ENCODE measurements around the gene BEND6. TPM values are rescaled to one million over a fixed set of nuclear protein-coding genes. Genes with fewer than 3 reads are reported as not detected.

BEND6 gene
- polyA plus RNA-seq, 1 of the 3 experiments (the other 2 are of a cell fraction) = 6.9 TPM

DNA sequence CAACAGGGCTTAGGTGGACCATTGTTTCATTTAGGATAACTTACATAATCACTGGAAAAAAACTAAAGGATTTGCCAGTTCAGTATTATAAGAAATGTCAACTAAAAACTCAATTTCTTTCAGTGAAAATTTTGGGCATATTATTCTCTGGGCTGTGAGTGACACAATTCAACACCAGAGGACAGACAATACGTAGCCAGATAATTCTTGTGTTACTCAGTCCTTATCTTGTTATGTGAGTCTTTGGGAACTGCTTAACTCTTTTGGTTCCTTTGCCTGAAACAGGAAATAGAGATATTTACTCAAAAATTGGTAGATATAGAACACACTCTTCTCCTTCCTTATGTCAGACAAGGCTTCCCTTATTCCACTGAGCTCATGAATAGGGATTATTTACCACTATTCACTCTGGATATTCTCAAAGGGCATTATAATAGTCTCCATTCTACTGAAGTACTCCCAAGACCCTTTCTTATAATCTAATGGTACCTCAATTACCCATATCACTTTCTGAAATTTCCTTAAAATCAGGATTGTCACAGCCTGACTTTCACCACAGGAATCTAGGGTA lies 4.9 kb upstream of the BEND6 start:
- POLR2A ChIA-PET = no interaction called here
- CTCF ChIA-PET = interaction anchor here (1.0 to 1.8 kb wide), 4 partner anchors 12 to 71 kb away, joined by 3 to 8 read pairs (median 4); no protein-coding TSS in a partner anchor
- Histone ChIP-seq H3K9me3 (no peaks in the 10 kb centered on the region), H2AFZ (ENCODE audit: low read depth) (no peak overlapping the region), H3K27me3 (ENCODE audit: insufficient read depth) (no peaks in the 10 kb centered on the region), H3K4me2 (peak overlapping the region; percentile 1; the same call in 1 of the 2 replicates), H3K4me3 (ENCODE audit: low read depth in 2 of 2, low read length in 1 of 2) (no peak overlapping the region), H4K20me1 (ENCODE audit: insufficient read depth) (no peaks in the 10 kb centered on the region; the same call in 1 of the 2 replicates), H3K36me3 (replicated peaks in 1 of 2; ENCODE audit: control insufficient read depth in 1 of 2, insufficient read depth in 2 of 2, low read length in 1 of 2) (peaks cover 29 to 52% of the 10 kb centered on the region in 2 experiments), H3K79me2 (ENCODE audit: insufficient read depth) (peaks cover 41% of the 10 kb centered on the region), H3K4me1 (ENCODE audit: control insufficient read depth in 1 of 2, insufficient read depth in 2 of 2, low read depth in 1 of 2, low read length in 1 of 2) (peaks cover 7 to 37% of the 10 kb centered on the region in 2 experiments; a peak in 3 of 4 replicates), H3K9ac (no peak overlapping the region), H3K9me2 (no peaks in the 10 kb centered on the region), H3K27ac (ENCODE audit: low read depth in 2 of 2, low read length in 1 of 2) (peak overlapping the region in 1 of 2 experiments; percentile 22; a peak in 2 of 4 replicates), H3F3A (replicated peaks; ENCODE audit: insufficient read depth) (peaks cover 17% of the 10 kb centered on the region)
- 57% methylated on average over 1 of the region's 1 CpG for WGBS (ENCODE audit: low lambda C conversion rate)
- DNase-seq = no peak
- TF ChIP-seq ELF1 (IDR thresholded peaks at IDR 0.05) = no peak
- no peak for TF ChIP-seq GATA2 (CRISPR knock-in tag; IDR thresholded peaks at IDR 0.05)
- no peak for TF ChIP-seq MAX (IDR thresholded peaks at IDR 0.05; ENCODE audit: low read depth)

DNA sequence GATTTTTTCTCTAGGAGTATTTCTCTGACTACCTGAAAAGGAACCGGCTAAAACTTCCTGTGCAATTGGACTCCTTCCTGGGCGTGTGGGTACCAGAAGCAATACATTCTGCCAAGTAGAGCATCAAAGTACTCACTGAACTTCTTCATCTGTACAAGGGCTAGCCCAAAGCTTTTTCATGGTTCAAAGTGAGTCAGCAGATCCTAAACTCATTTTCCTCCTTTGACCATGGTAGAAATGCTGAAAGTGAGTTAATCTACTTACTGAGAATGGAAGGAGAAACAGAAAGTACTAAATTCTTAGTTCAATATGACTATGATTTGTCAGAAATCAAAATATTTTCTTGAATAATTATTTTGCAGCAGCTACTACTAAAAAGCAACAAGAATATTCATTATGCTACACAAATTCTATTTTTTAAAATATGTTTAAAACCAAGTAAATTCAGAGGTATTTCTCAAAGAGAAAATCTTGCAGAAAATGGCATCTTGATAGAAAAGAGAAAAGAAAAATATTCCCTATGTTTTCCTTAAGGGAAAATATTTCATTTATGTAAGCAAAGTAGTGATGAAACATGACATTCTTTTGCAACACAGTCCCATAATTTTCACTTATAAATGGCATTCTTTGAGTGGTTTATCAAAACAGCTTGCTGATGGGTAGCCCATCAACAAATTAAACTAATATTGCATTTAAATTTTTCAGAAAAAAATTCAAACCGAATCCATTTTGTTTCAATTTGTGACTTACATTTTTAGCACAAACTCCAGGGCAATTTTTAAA lies 3.7 kb upstream of the BEND6 start:
- Histone ChIP-seq H3K27ac (ENCODE audit: low read depth in 2 of 2, low read length in 1 of 2) (peak overlapping the region in 1 of 2 experiments; percentile 31; a peak in 2 of 4 replicates), H3K36me3 (replicated peaks in 1 of 2; ENCODE audit: control insufficient read depth in 1 of 2, insufficient read depth in 2 of 2, low read length in 1 of 2) (peaks cover 29 to 52% of the 10 kb centered on the region in 2 experiments), H3F3A (replicated peaks; ENCODE audit: insufficient read depth) (peaks cover 17% of the 10 kb centered on the region), H3K27me3 (ENCODE audit: insufficient read depth) (no peaks in the 10 kb centered on the region), H3K9me3 (no peaks in the 10 kb centered on the region), H3K4me1 (ENCODE audit: control insufficient read depth in 1 of 2, insufficient read depth in 2 of 2, low read depth in 1 of 2, low read length in 1 of 2) (peaks cover 7 to 36% of the 10 kb centered on the region in 2 experiments; a peak in 3 of 4 replicates), H3K9me2 (no peaks in the 10 kb centered on the region), H2AFZ (ENCODE audit: low read depth) (no peak overlapping the region), H3K4me2 (peak overlapping the region; percentile 88), H4K20me1 (ENCODE audit: insufficient read depth) (no peaks in the 10 kb centered on the region; the same call in 1 of the 2 replicates), H3K9ac (no peak overlapping the region; the same call in 1 of the 2 replicates), H3K79me2 (ENCODE audit: insufficient read depth) (peaks cover 45% of the 10 kb centered on the region), H3K4me3 (ENCODE audit: low read depth in 2 of 2, low read length in 1 of 2) (peak overlapping the region in 1 of 2 experiments; percentile 7; a peak in 2 of 4 replicates)
- ChIA-PET POLR2A (no interaction called here), CTCF (interaction anchor here (0.7 to 2.6 kb wide), 8 partner anchors 13 to 1734 kb away, joined by 3 to 11 read pairs (median 4); no protein-coding TSS in a partner anchor)
- no peak for DNase-seq
- WGBS (ENCODE audit: low lambda C conversion rate) = 79% methylated on average over 3 of the region's 3 CpGs
- TF ChIP-seq IRF3 (IDR thresholded peaks at IDR 0.05; ENCODE audit: low read depth, low read length) (no peak), SIN3A (IDR thresholded peaks at IDR 0.05; ENCODE audit: borderline replicate concordance, low read depth, low read length) (no peak), CTCF (IDR thresholded peaks at IDR 0.05) (no peak), JUND (IDR thresholded peaks at IDR 0.05) (no peak), EZH2phosphoT487 (IDR thresholded peaks at IDR 0.05; ENCODE audit: borderline replicate concordance, low read depth) (no peak), TAF1 (IDR thresholded peaks at IDR 0.05; ENCODE audit: borderline replicate concordance, low read depth, low read length) (no peak)
